ENCODE data around the gene C1orf159. TPM values are rescaled to one million over a fixed set of nuclear protein-coding genes. Genes with fewer than 3 reads are reported as not detected.
"Not testable (repeated sequence)": the region's sequence is repeated elsewhere in the genome, so short reads cannot be mapped to it uniquely, and the experiment has no call there.

Gene C1orf159
- total and polyA plus RNA-seq, 4 donors, result 3.9 to 7.0 (median 4.7) TPM

- 3% methylated on average over 48 of the region's 48 CpGs for WGBS
- H3K27me3 ChIP-seq (ENCODE audit: control insufficient read depth in 4 of 4, insufficient read depth in 4 of 4, low read length in 3 of 4), result peaks cover 0 to 11% (median 4%) of the 10 kb centered on the region in 4 donors
Measured at GRCh38 chr1:1058921-1059493, 56.9 kb downstream of the C1orf159 start.

GRCh38 chr1:1058088-1058905 lies 57.6 kb downstream of the C1orf159 start:
- Histone ChIP-seq H3K27me3 (ENCODE audit: control insufficient read depth in 4 of 4, insufficient read depth in 4 of 4, low read length in 3 of 4) (peaks cover 0 to 11% (median 4%) of the 10 kb centered on the region in 4 donors), H3K36me3 (ENCODE audit: control insufficient read depth in 4 of 4, insufficient read depth in 3 of 4, low read depth in 1 of 4, low read length in 3 of 4) (peaks cover 0 to 4% (median under 1%) of the 10 kb centered on the region in 4 donors), H3K9ac (ENCODE audit: low read depth in 1 of 2, low read length in 2 of 2) (no peak overlapping the region), H3K4me1 (ENCODE audit: control insufficient read depth in 4 of 4, insufficient read depth in 4 of 4, low read length in 3 of 4) (peaks cover 8 to 21% (median 14%) of the 10 kb centered on the region in 4 donors), H3K9me3 (ENCODE audit: control insufficient read depth in 4 of 4, low read length in 3 of 4) (no peaks in the 10 kb centered on the region), H3K4me3 (ENCODE audit: low read depth in 1 of 3, low read length in 3 of 3) (peak overlapping the region in 1 of 3 donors; percentile 64), H3K27ac (ENCODE audit: low read depth in 1 of 2, low read length in 2 of 2) (peak overlapping the region in 1 of 2 donors; percentile 12)
- WGBS, result 17% methylated on average over 24 of the region's 24 CpGs
- DNase-seq (ENCODE audit: low spot score), result no peak
- TF ChIP-seq SP1 (IDR thresholded peaks at IDR 0.05) (no peak), NR2F2 (IDR thresholded peaks at IDR 0.05) (no peak), GABPA (IDR thresholded peaks at IDR 0.05 in 1 of 2, conservative IDR thresholded peaks at IDR 0.05 in 1 of 2) (peak in 1 of 2 donors; percentile 56), JUND (IDR thresholded peaks at IDR 0.05) (no peak), HNF4G (IDR thresholded peaks at IDR 0.05) (no peak), REST (IDR thresholded peaks at IDR 0.05) (no peak), EGR1 (IDR thresholded peaks at IDR 0.05; ENCODE audit: low read depth in 2 of 2) (peak; percentile 55 to 94), FOXA2 (IDR thresholded peaks at IDR 0.05) (no peak), MAX (IDR thresholded peaks at IDR 0.05) (no peak), RAD21 (IDR thresholded peaks at IDR 0.05) (no peak), YY1 (IDR thresholded peaks at IDR 0.05) (no peak), HNF4A (conservative IDR thresholded peaks at IDR 0.05) (peak; percentile 13 to 74)

More at GRCh38 chr1:1058921-1059493, 56.9 kb downstream of the C1orf159 start:
- H3K4me1 ChIP-seq (ENCODE audit: control insufficient read depth in 4 of 4, insufficient read depth in 4 of 4, low read length in 3 of 4), result peaks cover 8 to 21% (median 15%) of the 10 kb centered on the region in 4 donors
- H3K27ac ChIP-seq (ENCODE audit: low read depth in 1 of 2, low read length in 2 of 2), result no peak overlapping the region
- H3K36me3 ChIP-seq (ENCODE audit: control insufficient read depth in 4 of 4, insufficient read depth in 3 of 4, low read depth in 1 of 4, low read length in 3 of 4), result peaks cover 0 to 2% (median 0%) of the 10 kb centered on the region in 4 donors
- no peaks in the 10 kb centered on the region for H3K9me3 ChIP-seq (ENCODE audit: control insufficient read depth in 4 of 4, low read length in 3 of 4)
- H3K9ac ChIP-seq (ENCODE audit: low read depth in 1 of 2, low read length in 2 of 2), result no peak overlapping the region
- no peak for DNase-seq (ENCODE audit: low spot score)
- TF ChIP-seq SP1 (IDR thresholded peaks at IDR 0.05) (no peak), JUND (IDR thresholded peaks at IDR 0.05) (no peak), RAD21 (IDR thresholded peaks at IDR 0.05) (no peak), HNF4A (conservative IDR thresholded peaks at IDR 0.05) (no peak), FOXA1 (IDR thresholded peaks at IDR 0.05) (no peak), MAX (IDR thresholded peaks at IDR 0.05) (no peak)
- peak overlapping the region in 2 of 3 donors; percentile 16 to 64 for H3K4me3 ChIP-seq (ENCODE audit: low read depth in 1 of 3, low read length in 3 of 3)

- 51% methylated on average over 15 of the region's 15 CpGs for WGBS
- H3K9me3 ChIP-seq (ENCODE audit: control insufficient read depth in 4 of 4, low read length in 3 of 4); DNase-seq (ENCODE audit: low spot score); H3K27me3 ChIP-seq (ENCODE audit: control insufficient read depth in 4 of 4, insufficient read depth in 4 of 4, low read length in 3 of 4); H3K9ac ChIP-seq (ENCODE audit: low read depth in 1 of 2, low read length in 2 of 2); H3K27ac ChIP-seq (ENCODE audit: low read depth in 1 of 2, low read length in 2 of 2); H3K36me3 ChIP-seq (ENCODE audit: control insufficient read depth in 4 of 4, insufficient read depth in 3 of 4, low read depth in 1 of 4, low read length in 3 of 4); H3K4me3 ChIP-seq (ENCODE audit: low read depth in 1 of 3, low read length in 3 of 3): not testable (repeated sequence)
- H3K4me1 ChIP-seq (ENCODE audit: control insufficient read depth in 4 of 4, insufficient read depth in 4 of 4, low read length in 3 of 4), result peaks cover 8 to 21% (median 14%) of the 10 kb centered on the region in 4 donors
Measured at GRCh38 chr1:1057769-1058087, 58.2 kb downstream of the C1orf159 start.

Measured in liver (tissue), 9 donors.